SKM-1 (cell line): ENCODE results near the gene ERP27.

Experiments
- DNase-seq: peaks from one replicate; lab custom pipeline; 2025; ENCODE audit not compliant: unreplicated experiment; lab: John Stamatoyannopoulos, UW

Gene ERP27

GRCh38 chr12:14904854-14905253 is 33.5 kb downstream of the ERP27 start:
- no peak for DNase-seq

GRCh38 chr12:14903386-14904098 is 34.8 kb downstream of the ERP27 start:
- DNase-seq, result no peak

GRCh38 chr12:14902465-14902864 is 35.9 kb downstream of the ERP27 start:
- no peak for DNase-seq

GRCh38 chr12:14901228-14901562 is 37.1 kb downstream of the ERP27 start:
- DNase-seq, result no peak

GRCh38 chr12:14900521-14901227 is 37.7 kb downstream of the ERP27 start:
- no peak for DNase-seq

GRCh38 chr12:14896521-14897169 is 41.7 kb downstream of the ERP27 start:
- no peak for DNase-seq

GRCh38 chr12:14893506-14894250 is 44.7 kb downstream of the ERP27 start:
- no peak for DNase-seq

- no peak for DNase-seq
Observed at GRCh38 chr12:14892726-14893505, 45.4 kb downstream of the ERP27 start.

GRCh38 chr12:14890701-14891100 is 47.6 kb downstream of the ERP27 start:
- DNase-seq, result no peak

- DNase-seq, result no peak
Observed at GRCh38 chr12:14886271-14886670, 52.1 kb downstream of the ERP27 start.

- DNase-seq, result no peak
Observed at GRCh38 chr12:14885718-14886221, 52.6 kb downstream of the ERP27 start, which contains the start of gene MGP. MGP (minus strand) TSS chr12:14885854; CDS start chr12:14885791, 63 bp downstream.

- no peak for DNase-seq
Observed at GRCh38 chr12:14884458-14884878, 53.9 kb downstream of the ERP27 start.

- no peak for DNase-seq
Observed at GRCh38 chr12:14883686-14884085, 54.7 kb downstream of the ERP27 start.

- DNase-seq, result no peak
Observed at GRCh38 chr12:14880890-14881453, 57.4 kb downstream of the ERP27 start.

GRCh38 chr12:14879222-14879933 is 59.0 kb downstream of the ERP27 start:
- no peak for DNase-seq

- no peak for DNase-seq
Observed at GRCh38 chr12:14878488-14878887, 59.8 kb downstream of the ERP27 start.

GRCh38 chr12:14876833-14877232 is 61.5 kb downstream of the ERP27 start:
- no peak for DNase-seq

GRCh38 chr12:14874882-14875281 is 63.5 kb downstream of the ERP27 start:
- no peak for DNase-seq

GRCh38 chr12:14873440-14874185 is 64.7 kb downstream of the ERP27 start:
- no peak for DNase-seq
